GM23338 (cell line): ENCODE results near the gene SCFD2. TPM values are rescaled to one million over a fixed set of nuclear protein-coding genes. Genes with fewer than 3 reads are reported as not detected.

Experiments
- ATAC-seq: fragments of 200-7000 bp; cut with Tn5 transposase; 3 replicates; pipeline ENCODE4 v1.9.1; 2020
- DNase-seq: peaks from one replicate; pipeline ENCODE4 v3.0.0-alpha.2; 2015; ENCODE audit warnings: low spot score
- H2AFZ ChIP-seq: fragments of 200-600 bp; sonication (generic); 2 replicates; pipeline ENCODE4 v1.8.0; 2016; ENCODE audit warnings: antibody characterized with exemption, mild to moderate bottlenecking, moderate library complexity
- H3F3A ChIP-seq: fragments of 200-600 bp; sonication (generic); replicated peaks from 2 replicates; pipeline ENCODE4 v1.8.0; 2017; ENCODE audit warnings: antibody characterized with exemption, mixed run types, low read depth
- H3K27ac ChIP-seq: fragments of 200-600 bp; sonication (generic); 2 replicates; pipeline ENCODE4 v1.6.1; 2016; ENCODE audit warnings: low read depth
- H3K27me3 ChIP-seq: fragments of 200-600 bp; sonication (generic); 2 replicates; pipeline ENCODE4 v1.8.0; 2016; ENCODE audit warnings: mild to moderate bottlenecking, mixed run types, moderate library complexity; ENCODE audit not compliant: insufficient read depth
- H3K36me3 ChIP-seq: fragments of 200-600 bp; sonication (generic); 2 replicates; pipeline ENCODE4 v1.8.0; 2016; ENCODE audit warnings: mild to moderate bottlenecking; ENCODE audit not compliant: insufficient read depth
- H3K4me1 ChIP-seq: fragments of 200-600 bp; sonication (generic); 2 replicates; pipeline ENCODE4 v1.8.0; 2016; ENCODE audit warnings: mild to moderate bottlenecking, moderate library complexity; ENCODE audit not compliant: insufficient read depth
- H3K4me2 ChIP-seq: fragments of 200-600 bp; sonication (generic); 2 replicates; pipeline ENCODE4 v1.7.1; 2017; ENCODE audit warnings: mixed run types
- H3K4me3 ChIP-seq: fragments of 200-600 bp; sonication (generic); 2 replicates; pipeline ENCODE4 v1.6.1; 2016; ENCODE audit warnings: mixed run types
- H3K79me2 ChIP-seq: fragments of 200-600 bp; sonication (generic); replicated peaks from 2 replicates; pipeline ENCODE4 v1.8.0; 2017; ENCODE audit warnings: mild to moderate bottlenecking; ENCODE audit not compliant: insufficient read depth
- H3K9me2 ChIP-seq: fragments of 200-600 bp; sonication (generic); 2 replicates; pipeline ENCODE4 v1.8.0; 2017; ENCODE audit not compliant: insufficient read depth
- H4K20me1 ChIP-seq: fragments of 200-600 bp; sonication (generic); replicated peaks from 2 replicates; pipeline ENCODE4 v1.8.0; 2017; ENCODE audit warnings: mild to moderate bottlenecking; ENCODE audit not compliant: insufficient read depth
- H3K27ac Mint-ChIP-seq: 2 replicates; pipeline ENCODE4 v1.8.0; 2020; ENCODE audit warnings: inconsistent platforms, mild to moderate bottlenecking, moderate library complexity, mixed read lengths
- H3K27me3 Mint-ChIP-seq: 3 replicates; pipeline ENCODE4 v1.8.0; 2022; ENCODE audit warnings: low read depth, mild to moderate bottlenecking, moderate library complexity, mixed read lengths, inconsistent platforms; ENCODE audit not compliant: insufficient read depth, poor library complexity
- H3K36me3 Mint-ChIP-seq: 3 replicates; pipeline ENCODE4 v1.8.0; 2021; ENCODE audit warnings: low read depth, mild to moderate bottlenecking, inconsistent platforms, moderate library complexity, mixed read lengths
- H3K4me1 Mint-ChIP-seq: 3 replicates; pipeline ENCODE4 v1.8.0; 2020; ENCODE audit warnings: mild to moderate bottlenecking, inconsistent platforms, mixed read lengths
- H3K4me3 Mint-ChIP-seq: 3 replicates; pipeline ENCODE4 v1.8.0; 2021; ENCODE audit warnings: moderate library complexity, mild to moderate bottlenecking, inconsistent platforms, mixed read lengths
- H3K9me3 Mint-ChIP-seq: 3 replicates; pipeline ENCODE4 v1.8.0; 2020; ENCODE audit warnings: moderate library complexity, mild to moderate bottlenecking, inconsistent platforms, mixed read lengths
- CREB1 ChIP-seq: fragments of 250-450 bp; sonication (Bioruptor Pico); IDR thresholded peaks from 2 replicates; pipeline ENCODE4 v1.5.0; 2020; ENCODE audit warnings: low read depth, mild to moderate bottlenecking, moderate library complexity
- CTCF ChIP-seq, 2 experiments: fragments of 200-600 bp in 1 of 2; sonication (generic) in 1 of 2; conservative IDR thresholded peaks; 2 replicates each; pipeline versions ENCODE4 v1.5.1 to v1.6.1; 2016 to 2017; ENCODE audit warnings: antibody characterized with exemption in 2 of 2, low read depth in 2 of 2, mild to moderate bottlenecking in 2 of 2, moderate library complexity in 1 of 2
- ETS1 ChIP-seq: IDR thresholded peaks from 2 replicates; pipeline ENCODE4 v1.6.1; 2016; ENCODE audit warnings: antibody characterized with exemption
- EZH2 ChIP-seq: fragments of 200-600 bp; sonication (generic); IDR thresholded peaks from one replicate; pipeline ENCODE4 v1.8.0; 2017; ENCODE audit warnings: antibody characterized with exemption, mild to moderate bottlenecking, low read depth; ENCODE audit not compliant: unreplicated experiment
- EZH2phosphoT487 ChIP-seq: fragments of 200-600 bp; sonication (generic); IDR thresholded peaks from one replicate; pipeline ENCODE4 v1.8.1; 2018; ENCODE audit warnings: antibody characterized with exemption; ENCODE audit not compliant: unreplicated experiment
- JUNB ChIP-seq: IDR thresholded peaks from one replicate; pipeline ENCODE4 v1.6.1; 2016; ENCODE audit warnings: antibody characterized with exemption; ENCODE audit not compliant: unreplicated experiment
- NANOG ChIP-seq: IDR thresholded peaks from 2 replicates; pipeline ENCODE4 v1.6.1; 2016; ENCODE audit warnings: antibody characterized with exemption, borderline replicate concordance
- POLR2AphosphoS5 ChIP-seq: IDR thresholded peaks from 2 replicates; pipeline ENCODE4 v1.6.1; 2016; ENCODE audit warnings: antibody characterized with exemption, low read depth
- REST ChIP-seq: IDR thresholded peaks from one replicate; pipeline ENCODE4 v1.6.1; 2018; ENCODE audit warnings: antibody characterized with exemption; ENCODE audit not compliant: unreplicated experiment
- STAT1 ChIP-seq: IDR thresholded peaks from one replicate; pipeline ENCODE4 v1.6.1; 2016; ENCODE audit warnings: antibody characterized with exemption; ENCODE audit not compliant: unreplicated experiment
- ZNF114 ChIP-seq: fragments of 250-450 bp; sonication (Bioruptor Pico); IDR thresholded peaks from 2 replicates; pipeline ENCODE4 v1.5.0; 2020; ENCODE audit warnings: mild to moderate bottlenecking, moderate library complexity
- ZNF331 ChIP-seq: fragments of 250-450 bp; sonication (Bioruptor Pico); IDR thresholded peaks from 2 replicates; pipeline ENCODE4 v1.5.0; 2020; ENCODE audit warnings: low read depth, mild to moderate bottlenecking, moderate library complexity
- polyA plus RNA-seq: library from polyadenylated mRNA; unstranded; fragments of >200 nt; fragmentation: Nextera tagmentation; extraction: Ambion mirVana; gene quantifications from 2 replicates; pipeline ENCODE4 v1.2.1, GENCODE V29; 2016
- total RNA-seq: library from RNA; depleted of rRNA; stranded (reverse); fragments of >200 nt; shearing (Covaris generic); gene quantifications from 2 replicates; pipeline ENCODE4 v1.2.3, GENCODE V29; 2014

Gene SCFD2
- total and polyA plus RNA-seq, 2 experiments from 2014 or later: 5.7 to 17.5 TPM

DNA sequence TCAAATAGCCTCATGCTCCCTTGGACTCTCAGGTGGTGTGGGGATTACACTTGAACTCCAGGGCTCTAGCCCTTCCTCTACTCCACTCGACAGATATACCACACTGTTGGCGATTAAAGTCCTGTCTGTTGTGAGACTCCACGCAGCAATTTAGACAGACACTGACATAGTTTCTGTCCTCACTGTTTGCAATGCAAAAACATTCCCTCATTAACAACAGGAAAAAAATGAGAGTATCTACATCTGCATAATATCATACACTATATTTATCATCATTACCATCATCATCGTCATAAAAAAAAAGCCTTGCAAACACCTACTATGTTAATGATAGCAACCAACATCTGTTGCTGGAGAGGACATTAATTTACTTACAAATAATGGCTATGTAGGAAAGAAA lies 371.3 kb downstream of the SCFD2 start (continued):
- no peak for TF ChIP-seq CTCF (conservative IDR thresholded peaks at IDR 0.05; ENCODE audit: low read depth in 2 of 2)
- TF ChIP-seq ZNF114 (CRISPR knock-in tag): no peak
- no peak for TF ChIP-seq STAT1
- no peak for TF ChIP-seq EZH2
- no peak for TF ChIP-seq CREB1 (CRISPR knock-in tag)

GRCh38 chr4:52993771-52994170 lies 372.1 kb downstream of the SCFD2 start:
- Histone ChIP-seq H3K27me3 (no peaks in the 10 kb centered on the region), H3K79me2 (no peaks in the 10 kb centered on the region), H3K27ac (no peak overlapping the region), H3K36me3 (no peaks in the 10 kb centered on the region), H3K4me3 (no peak overlapping the region), H3K9me2 (no peaks in the 10 kb centered on the region), H3K4me2 (no peak overlapping the region), H3K4me1 (no peaks in the 10 kb centered on the region), H4K20me1 (no peaks in the 10 kb centered on the region), H2AFZ (no peak overlapping the region), H3F3A (no peaks in the 10 kb centered on the region)
- ATAC-seq (no peak), DNase-seq (no peak)
- Mint-ChIP-seq H3K36me3 (peaks cover 27% of the 10 kb centered on the region), H3K4me1 (no peaks in the 10 kb centered on the region), H3K27ac (no peak overlapping the region), H3K9me3 (peaks cover 38% of the 10 kb centered on the region), H3K4me3 (no peak overlapping the region), H3K27me3 (no peaks in the 10 kb centered on the region)
- TF ChIP-seq REST (no peak), STAT1 (no peak), EZH2phosphoT487 (no peak), JUNB (no peak), CREB1 (CRISPR knock-in tag) (no peak), EZH2 (no peak), POLR2AphosphoS5 (no peak), NANOG (no peak), CTCF (conservative IDR thresholded peaks at IDR 0.05; ENCODE audit: low read depth in 2 of 2) (no peak), ZNF331 (CRISPR knock-in tag) (no peak), ETS1 (no peak), ZNF114 (CRISPR knock-in tag) (no peak)
